HG03045 (cell line): ENCODE data around the gene GAL.

Experiments
- ATAC-seq: cut with Tn5 transposase; IDR thresholded peaks from one replicate; pipeline ENCODE4 v1.9.1; 2021; ENCODE audit warnings: mild to moderate bottlenecking, moderate library complexity; ENCODE audit not compliant: unreplicated experiment

GAL gene

GRCh38 chr11:68707527-68707926 is 23.2 kb downstream of the GAL start:
- ATAC-seq = no peak

GRCh38 chr11:68709062-68709461 is 24.7 kb downstream of the GAL start:
- no peak for ATAC-seq

- no peak for ATAC-seq
Measured at GRCh38 chr11:68710409-68710808, 26.1 kb downstream of the GAL start.

- ATAC-seq = no peak
Measured at GRCh38 chr11:68711114-68711513, 26.8 kb downstream of the GAL start.

- ATAC-seq = no peak
Measured at GRCh38 chr11:68714060-68714856, 29.9 kb downstream of the GAL start.

- ATAC-seq = no peak
Measured at GRCh38 chr11:68715456-68716122, 31.2 kb downstream of the GAL start.

- ATAC-seq = no peak
Measured at GRCh38 chr11:68721075-68721474, 36.7 kb downstream of the GAL start.

- ATAC-seq = no peak
Measured at GRCh38 chr11:68722143-68722542, 37.8 kb downstream of the GAL start.

- ATAC-seq = no peak
Measured at GRCh38 chr11:68724293-68724692, 39.9 kb downstream of the GAL start.

GRCh38 chr11:68727783-68728182 is 43.4 kb downstream of the GAL start:
- ATAC-seq = no peak

GRCh38 chr11:68734111-68734510 is 49.8 kb downstream of the GAL start:
- no peak for ATAC-seq

GRCh38 chr11:68735125-68735524 is 50.8 kb downstream of the GAL start:
- no peak for ATAC-seq

- no peak for ATAC-seq
Measured at GRCh38 chr11:68735646-68736045, 51.3 kb downstream of the GAL start.
